Stimulated activated naive CD4-positive, alpha-beta T cell treated with Interleukin-2 at 50 U/mL for 16 hours (primary cell): ENCODE measurements around the gene PHF21A.
A peak's percentile ranks its signal among the peaks of the same experiment; 100 is the strongest.
"Not testable (repeated sequence)": the region's sequence is repeated elsewhere in the genome, so short reads cannot be mapped to it uniquely, and the experiment has no call there.

Experiments
- DNase-seq: peaks from one replicate; lab custom pipeline; 2025; lab: John Stamatoyannopoulos, UW

The PHF21A gene

DNA sequence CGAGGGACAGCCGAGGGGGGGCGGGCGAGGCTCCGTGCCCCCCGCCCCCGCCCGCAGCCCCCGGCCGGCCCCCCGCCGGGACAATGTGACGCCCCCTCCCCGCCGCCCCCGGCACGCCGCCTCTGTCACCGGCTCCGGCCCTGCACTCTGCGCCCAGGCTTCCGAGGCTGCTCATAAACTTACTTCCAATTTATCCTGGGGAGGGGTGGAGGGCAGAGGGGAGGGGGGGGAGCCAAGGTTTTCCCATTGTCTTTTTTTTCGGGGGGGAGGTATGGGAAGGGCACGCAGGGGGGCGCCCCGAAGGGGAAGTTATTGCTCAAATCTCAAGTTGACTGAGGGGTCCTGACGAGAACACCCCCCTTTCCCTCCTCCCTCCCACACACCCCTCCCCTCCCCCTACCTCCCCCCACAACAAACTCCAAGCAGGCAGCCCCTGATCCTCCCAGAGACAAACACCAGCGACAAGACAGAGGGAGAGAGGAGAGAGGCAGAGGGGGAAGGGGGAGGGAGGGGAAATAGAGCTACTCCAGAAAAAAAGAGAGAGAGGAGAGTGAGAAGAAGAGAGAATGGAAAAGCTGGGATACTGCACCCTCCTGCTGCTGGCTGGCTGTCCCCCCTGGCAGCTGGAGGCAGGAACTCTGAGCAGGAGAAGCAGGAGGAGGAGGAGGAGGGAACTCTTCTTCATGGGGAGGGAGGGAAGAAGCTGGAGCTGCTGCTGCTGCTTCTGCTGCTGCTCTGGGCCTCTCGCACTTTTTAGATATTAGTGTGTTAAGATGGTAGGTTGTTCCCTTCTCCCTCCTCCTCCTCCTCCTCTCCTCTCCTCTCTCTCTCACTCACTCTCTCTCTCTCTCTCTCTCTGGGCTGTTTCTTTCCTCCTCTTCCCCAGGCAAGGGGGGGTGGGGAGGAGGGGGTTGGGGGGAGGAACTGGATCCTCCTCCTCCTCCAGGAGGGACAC is 631 bp downstream of the PHF21A start:
- DNase-seq, result peak; percentile 16

DNA sequence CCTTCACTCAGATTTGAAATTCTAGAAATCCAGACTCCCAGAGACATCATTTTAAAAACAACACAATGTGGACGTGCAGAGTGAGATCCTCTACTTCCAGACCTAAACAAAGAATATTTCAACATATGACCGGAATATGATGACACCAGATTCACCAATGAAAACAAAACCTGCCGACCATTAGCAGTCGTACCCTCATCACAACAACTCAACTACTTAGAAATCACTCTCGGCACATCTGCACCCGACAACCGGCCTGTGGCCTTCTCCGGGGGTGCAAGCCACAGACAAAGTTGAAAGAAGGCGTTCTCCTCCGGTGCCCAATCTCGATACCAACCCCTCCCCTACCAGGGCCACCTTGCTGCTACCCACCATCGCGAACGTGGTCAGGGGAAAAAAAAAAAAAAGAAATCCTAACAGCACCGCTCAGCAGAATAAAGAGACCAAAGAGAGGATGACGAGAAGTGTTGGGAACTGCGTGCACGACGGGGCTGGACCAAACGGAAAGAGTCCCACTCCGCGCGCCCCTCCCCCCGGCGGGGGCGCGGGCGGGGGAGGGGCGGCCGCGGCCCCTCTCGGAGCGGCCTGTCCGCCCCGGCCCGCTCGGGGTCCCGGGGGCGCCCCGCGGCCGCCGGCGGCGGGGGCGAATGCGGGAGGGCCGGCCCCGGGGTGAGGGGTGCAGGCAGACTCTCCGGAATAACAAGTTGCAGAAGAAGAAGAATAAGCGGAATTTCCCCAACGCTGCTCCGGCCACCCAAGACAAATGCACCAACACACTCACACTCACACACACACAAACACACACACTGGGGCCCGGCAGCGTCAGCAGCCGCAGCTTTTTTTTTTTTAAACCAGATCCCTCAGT is 1.7 kb downstream of the PHF21A start:
- peak; percentile 51 for DNase-seq

DNA sequence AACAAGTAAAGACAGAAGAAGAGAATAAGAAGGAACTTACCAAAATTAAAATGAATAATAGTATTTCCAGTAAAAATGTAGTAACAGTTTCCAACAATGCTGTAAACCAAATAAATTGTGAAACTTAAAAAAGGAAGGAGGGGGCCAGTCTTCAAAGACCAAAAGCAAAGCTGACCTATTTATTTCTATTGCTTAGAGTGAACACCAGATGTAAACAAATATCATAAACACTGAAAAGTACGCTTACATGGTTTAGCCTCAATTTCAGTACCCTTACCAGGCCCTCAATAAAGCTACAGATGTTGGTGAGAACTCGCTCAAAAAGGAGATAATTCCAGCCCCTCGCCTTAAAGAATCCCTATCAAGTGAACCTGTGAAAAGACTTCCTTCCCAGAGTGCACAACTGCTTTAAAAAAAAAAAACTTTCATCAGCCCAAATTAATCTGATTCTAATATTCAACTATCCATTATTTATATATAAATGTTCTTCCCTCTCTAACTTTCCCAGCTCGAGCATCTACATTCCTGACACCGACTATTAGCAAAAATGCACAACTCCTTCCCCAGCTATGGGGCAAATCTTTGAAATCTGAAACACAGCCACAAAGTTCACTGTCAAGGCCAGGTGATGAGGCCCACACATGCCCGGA is 2.4 kb downstream of the PHF21A start:
- no peak for DNase-seq

- no peak for DNase-seq
Measured at GRCh38 chr11:46117842-46118241, 3.4 kb downstream of the PHF21A start.

GRCh38 chr11:46116712-46117037 is 4.6 kb downstream of the PHF21A start:
- DNase-seq, result not testable (repeated sequence)

GRCh38 chr11:46116007-46116711 is 5.1 kb downstream of the PHF21A start:
- no peak for DNase-seq

- DNase-seq, result no peak
Measured at GRCh38 chr11:46114961-46115360, 6.3 kb downstream of the PHF21A start.

- no peak for DNase-seq
Measured at GRCh38 chr11:46114378-46114777, 6.9 kb downstream of the PHF21A start.

GRCh38 chr11:46112961-46113607 is 8.2 kb downstream of the PHF21A start:
- DNase-seq, result no peak

GRCh38 chr11:46108751-46109150 is 12.5 kb downstream of the PHF21A start:
- no peak for DNase-seq

- no peak for DNase-seq
Measured at GRCh38 chr11:46107780-46108179, 13.5 kb downstream of the PHF21A start.

GRCh38 chr11:46107408-46107718 is 13.9 kb downstream of the PHF21A start:
- DNase-seq, result no peak

GRCh38 chr11:46106530-46107407 is 14.5 kb downstream of the PHF21A start:
- DNase-seq, result no peak

DNA sequence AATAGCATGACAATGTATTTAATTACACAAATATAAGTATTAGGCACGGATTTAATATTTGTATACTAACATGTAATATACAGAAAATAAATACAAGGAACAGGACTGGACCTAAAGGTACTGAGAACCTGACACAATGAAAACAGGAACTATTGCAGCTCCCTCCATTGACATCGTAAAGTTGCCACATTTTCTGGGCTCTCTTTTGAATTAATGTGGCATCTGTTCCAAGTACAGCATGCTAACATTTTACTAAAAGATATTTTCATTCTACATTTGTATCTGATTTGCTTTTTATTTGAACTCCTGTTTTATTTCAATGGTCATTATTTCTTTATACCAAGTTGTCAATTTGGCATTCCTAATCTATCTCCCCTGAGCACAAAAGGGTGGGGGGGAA is 15.3 kb downstream of the PHF21A start:
- DNase-seq, result no peak

DNA sequence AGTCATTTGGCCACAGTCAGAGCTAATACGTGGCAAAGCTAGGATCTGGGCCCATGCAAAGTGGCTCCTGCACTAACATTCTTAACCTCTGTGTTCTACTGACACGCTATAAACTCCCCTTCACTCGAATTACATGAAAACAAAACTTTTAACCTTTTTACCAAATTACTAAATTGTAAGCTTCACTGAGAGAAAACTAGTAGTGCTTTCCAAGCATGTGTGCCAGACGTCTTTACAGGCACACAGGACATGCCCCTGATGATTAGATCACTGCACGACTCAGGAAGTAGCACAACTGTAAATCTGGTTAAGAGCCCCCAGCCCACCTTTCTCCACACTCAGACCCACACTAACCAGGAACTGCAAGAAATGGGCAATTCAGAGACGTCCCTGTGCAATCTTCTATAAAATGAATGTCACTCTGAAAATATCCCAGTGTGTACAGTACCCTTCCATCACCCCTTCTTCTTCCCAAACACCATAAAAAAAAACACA is 16.1 kb downstream of the PHF21A start:
- no peak for DNase-seq

DNA sequence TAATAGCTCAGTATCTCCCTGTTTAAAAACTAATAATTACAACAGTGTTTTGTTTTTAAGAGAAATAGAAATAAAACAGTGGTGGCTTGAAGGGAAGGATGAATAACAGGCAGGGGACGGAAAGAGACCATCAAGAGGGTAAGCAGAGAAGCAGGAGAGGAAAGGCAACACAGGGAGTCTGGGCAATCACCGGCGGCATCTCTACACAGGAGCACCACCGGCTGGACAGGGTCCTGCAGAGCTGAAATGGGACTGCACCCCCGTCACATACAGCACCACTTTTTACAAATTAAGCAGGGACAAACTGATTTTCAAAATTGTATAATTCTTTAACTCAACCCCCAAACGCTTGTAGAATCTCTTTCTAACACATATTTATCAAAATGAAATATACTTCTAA is 18.4 kb downstream of the PHF21A start:
- DNase-seq, result no peak

DNA sequence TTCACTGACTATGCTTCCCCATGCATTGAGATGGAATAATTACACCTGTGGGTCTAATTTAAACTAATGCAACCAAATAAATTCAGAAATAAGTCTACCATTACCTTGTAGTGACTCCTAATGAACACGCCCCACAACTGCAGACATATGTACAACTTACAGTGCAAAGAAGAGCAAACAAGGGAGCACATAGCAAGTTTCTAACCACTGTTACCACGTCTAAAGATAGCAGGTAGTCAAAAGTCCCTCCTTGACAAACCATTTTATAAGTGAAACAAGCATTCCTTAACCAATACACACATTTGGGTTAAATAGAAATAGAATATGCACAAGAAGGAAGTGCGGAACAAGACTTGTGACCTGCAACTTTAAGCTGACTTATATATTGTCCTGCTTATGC is 20.6 kb downstream of the PHF21A start:
- DNase-seq, result no peak

DNA sequence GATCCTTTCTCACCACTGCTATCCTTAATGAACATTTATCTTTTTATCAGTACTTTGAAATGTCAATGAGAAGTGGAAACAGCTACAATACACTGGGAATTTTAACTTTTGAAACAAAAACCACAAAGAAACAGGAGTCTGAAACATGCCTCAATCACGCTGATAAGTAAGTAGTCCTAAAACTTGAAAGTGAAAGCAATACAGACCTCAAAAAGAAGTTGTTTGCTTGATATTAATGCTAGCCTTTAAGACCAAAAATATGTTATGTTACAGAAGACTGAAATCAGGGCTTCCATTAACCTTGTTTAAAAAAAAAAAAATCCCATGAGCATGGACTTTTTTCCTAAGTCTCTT is 21.3 kb downstream of the PHF21A start:
- DNase-seq, result no peak

DNA sequence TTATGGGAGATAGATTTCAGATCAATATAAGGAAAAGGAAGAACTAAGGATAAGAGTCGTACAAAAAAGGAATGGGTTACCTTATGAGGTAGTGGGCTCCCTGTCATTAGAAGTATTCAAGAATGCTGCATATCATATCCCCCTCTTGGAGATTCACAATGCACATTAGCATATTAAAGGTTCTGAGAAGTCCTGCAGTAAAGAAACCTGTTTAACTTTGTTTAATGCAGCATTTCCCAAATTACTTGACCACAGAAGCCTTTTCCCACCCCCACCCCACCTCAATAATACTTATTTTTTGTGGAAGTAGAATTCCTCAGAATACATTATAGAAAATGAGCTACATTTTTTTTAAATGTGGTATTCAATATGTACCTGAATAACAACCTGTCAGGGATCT is 30.9 kb downstream of the PHF21A start:
- no peak for DNase-seq

- no peak for DNase-seq
Measured at GRCh38 chr11:46079662-46080061, 41.6 kb downstream of the PHF21A start.

- DNase-seq, result no peak
Measured at GRCh38 chr11:46075928-46076327, 45.3 kb downstream of the PHF21A start.
